Hematopoietic multipotent progenitor cell (in vitro differentiated cells): Measurements from ENCODE around the gene IGSF3. TPM values are rescaled to one million over a fixed set of nuclear protein-coding genes. Genes with fewer than 3 reads are reported as not detected.
A peak's percentile ranks its signal among the peaks of the same experiment; 100 is the strongest.

Source experiments
- DNase-seq, 3 donors: peaks; one replicate each; pipeline ENCODE4 v3.0.0-alpha.2; 2011 to 2015; ENCODE audit warnings: low read depth in 2 of 3, low spot score in 2 of 3
- total RNA-seq: library from RNA; depleted of rRNA; stranded (reverse); fragments of >200 nt; gene quantifications from one replicate; pipeline ENCODE4 v1.2.3, GENCODE V29; 2012

IGSF3 gene
- total RNA-seq = 0.27 TPM

DNA sequence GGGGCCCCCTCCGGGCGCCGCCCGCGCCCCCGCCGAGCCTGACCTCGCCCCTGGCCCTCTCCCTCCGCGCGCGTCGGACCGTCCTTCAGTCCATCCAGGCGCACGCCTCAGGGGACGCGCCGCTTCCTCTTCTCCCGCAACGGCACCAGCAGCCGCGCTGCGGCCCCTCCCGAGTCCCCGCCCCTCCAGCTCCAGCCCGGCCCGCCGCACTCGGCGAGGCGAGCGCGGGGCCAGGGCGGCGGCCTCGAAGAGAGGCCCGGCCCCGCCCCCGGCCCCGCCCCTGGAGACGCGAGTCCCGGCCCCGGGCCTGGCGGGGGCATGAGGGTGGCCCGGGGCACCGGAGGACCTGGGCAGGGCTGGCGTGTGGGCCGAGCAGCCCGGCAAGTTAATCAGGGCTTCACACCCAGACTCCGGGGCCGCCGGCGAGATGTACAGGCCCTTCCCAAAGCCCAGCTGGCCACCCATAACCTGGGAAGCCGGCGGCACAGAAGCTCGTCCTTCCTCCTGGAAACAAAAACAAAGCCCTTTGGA, at the start of gene IGSF3:
Gene IGSF3, minus strand, starts transcription at position 159 of the 531 bp plus-strand sequence. CDS start 1,407 bp downstream, outside the sequence.
- peak in 2 of 3 donors; percentile 48 to 49 for DNase-seq

GRCh38 chr1:116717318-116717717, 49.8 kb upstream of the IGSF3 start:
- no peak for DNase-seq

GRCh38 chr1:116716391-116716790, 48.9 kb upstream of the IGSF3 start:
- no peak for DNase-seq

GRCh38 chr1:116713474-116713873, 45.9 kb upstream of the IGSF3 start:
- no peak for DNase-seq

- DNase-seq = peak in 1 of 3 donors; percentile 7
These were observed 45.0 kb upstream of the IGSF3 start for GRCh38 chr1:116712510-116712909.

- DNase-seq = peak in 2 of 3 donors; percentile 7 to 12
These were observed 43.8 kb upstream of the IGSF3 start for GRCh38 chr1:116711263-116711840.

- no peak for DNase-seq
These were observed 43.1 kb upstream of the IGSF3 start for GRCh38 chr1:116710420-116711262.

DNA sequence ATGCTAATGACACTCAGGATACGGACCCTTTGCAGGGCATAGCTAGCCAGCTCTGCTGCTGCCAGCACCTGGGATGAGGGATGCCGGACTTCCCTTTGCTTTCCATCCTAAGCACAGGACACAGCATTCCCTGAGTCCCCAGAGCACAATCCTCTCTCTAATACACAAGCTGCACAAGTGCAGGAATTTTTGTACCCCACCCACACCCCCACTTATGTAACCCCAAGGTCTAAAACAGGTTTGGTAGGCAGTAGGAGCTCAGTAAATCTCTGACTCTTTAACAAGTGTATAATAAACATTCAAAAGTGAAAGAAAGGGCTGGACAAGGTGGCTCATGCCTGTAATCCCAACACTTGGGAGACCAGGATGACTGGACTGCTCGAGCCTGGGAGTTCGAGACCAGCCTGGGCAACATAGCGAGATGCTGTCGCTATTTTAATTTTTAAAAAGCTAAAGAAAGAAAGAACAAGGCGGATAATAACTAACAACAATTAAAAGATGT, 42.2 kb upstream of the IGSF3 start:
- no peak for DNase-seq

- DNase-seq = no peak
These were observed 40.8 kb upstream of the IGSF3 start for GRCh38 chr1:116708255-116708900.

GRCh38 chr1:116706841-116707240, 39.3 kb upstream of the IGSF3 start:
- no peak for DNase-seq

- no peak for DNase-seq
These were observed 38.6 kb upstream of the IGSF3 start for GRCh38 chr1:116706123-116706522.

- DNase-seq = no peak
These were observed 36.7 kb upstream of the IGSF3 start for GRCh38 chr1:116704278-116704677.

- DNase-seq = no peak
These were observed 32.1 kb upstream of the IGSF3 start for GRCh38 chr1:116699605-116700004.

DNA sequence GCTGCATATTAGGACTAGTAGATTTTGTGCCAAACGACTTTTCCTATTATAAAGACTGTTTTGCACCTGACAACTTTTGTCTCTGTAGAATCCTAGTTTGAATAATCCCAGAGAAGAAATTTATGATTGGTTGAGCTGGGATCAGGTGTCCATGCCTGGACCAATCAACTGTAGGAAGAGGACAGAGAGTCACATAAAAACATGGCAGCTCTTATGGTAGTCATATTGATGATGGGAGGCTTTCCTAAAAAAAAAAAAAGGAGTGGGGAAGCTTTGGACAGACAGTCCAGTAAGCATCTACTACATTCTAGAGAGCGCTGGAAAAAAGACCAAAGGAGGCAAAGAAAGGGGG, 30.7 kb upstream of the IGSF3 start:
- no peak for DNase-seq

DNA sequence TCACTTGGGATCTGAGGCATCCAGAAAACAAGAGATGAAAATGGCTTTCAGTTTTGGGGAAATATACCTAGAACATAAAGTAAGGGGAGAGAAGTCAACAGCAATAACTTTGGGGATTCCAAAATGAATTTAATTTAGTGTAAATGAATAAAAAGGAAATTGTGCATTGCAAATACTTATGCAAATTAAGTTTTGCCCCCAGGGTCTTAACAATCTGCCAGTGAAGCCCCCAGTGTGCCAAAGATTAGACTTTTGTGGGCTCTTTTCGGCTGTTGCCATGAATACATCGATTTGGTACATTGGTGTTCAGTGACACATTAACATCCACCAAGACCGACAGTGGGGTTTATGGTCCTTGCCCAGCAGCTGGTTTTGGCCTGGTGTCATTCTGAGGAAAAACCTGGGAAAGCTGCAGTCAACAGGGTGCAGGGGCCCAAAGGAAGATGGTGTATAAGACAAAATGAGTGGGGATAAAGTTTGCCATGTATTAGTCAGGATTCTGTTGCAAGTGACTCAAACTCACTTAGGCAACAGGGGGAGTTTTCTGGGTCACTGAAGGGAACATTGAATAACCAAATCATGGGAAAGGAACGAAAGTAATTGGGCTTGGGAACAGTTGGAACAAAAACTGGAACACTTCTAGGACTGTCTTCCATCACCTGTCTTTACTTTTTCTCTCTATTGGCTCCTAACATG, 30.2 kb upstream of the IGSF3 start:
- no peak for DNase-seq

DNA sequence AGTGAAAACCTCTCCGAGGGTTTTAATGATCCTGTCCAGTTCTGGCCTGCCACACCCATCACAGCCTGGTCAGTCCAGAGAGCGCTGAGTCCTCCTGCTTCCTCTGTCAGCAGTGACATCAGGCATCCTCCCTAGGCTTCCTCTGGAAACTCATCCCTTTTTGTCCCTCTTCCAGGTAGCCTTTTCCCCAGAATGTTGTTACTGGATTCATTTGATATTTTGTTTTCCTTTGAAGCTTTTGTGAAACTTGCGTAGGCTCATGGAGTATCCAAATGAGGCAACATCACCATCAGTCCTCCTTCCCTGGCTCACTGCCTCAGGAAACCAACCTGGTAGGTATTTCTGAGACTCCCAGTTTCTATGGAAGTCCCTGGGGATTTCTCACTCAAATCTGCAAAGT, 27.0 kb upstream of the IGSF3 start:
- no peak for DNase-seq

- DNase-seq = no peak
These were observed 26.4 kb upstream of the IGSF3 start for GRCh38 chr1:116693759-116694480.

DNA sequence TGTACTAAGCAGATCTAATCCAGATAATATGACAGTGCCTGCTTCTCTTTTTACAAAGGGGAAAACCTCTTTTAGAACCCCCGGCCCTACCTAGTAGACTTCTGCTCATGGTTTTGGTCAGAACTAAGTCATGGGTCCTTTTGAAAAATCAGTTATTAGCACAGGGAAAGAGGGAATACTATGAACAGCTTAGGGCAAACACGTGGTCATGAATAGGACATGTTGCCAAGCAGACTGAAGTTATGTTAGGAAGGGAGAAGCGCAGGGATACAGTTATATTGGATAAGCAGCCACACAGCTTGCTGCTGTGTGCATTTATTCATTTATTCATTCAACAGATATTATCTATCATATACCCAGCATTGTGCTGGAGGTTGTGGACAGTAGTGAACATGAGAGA, 25.3 kb upstream of the IGSF3 start:
- no peak for DNase-seq

DNA sequence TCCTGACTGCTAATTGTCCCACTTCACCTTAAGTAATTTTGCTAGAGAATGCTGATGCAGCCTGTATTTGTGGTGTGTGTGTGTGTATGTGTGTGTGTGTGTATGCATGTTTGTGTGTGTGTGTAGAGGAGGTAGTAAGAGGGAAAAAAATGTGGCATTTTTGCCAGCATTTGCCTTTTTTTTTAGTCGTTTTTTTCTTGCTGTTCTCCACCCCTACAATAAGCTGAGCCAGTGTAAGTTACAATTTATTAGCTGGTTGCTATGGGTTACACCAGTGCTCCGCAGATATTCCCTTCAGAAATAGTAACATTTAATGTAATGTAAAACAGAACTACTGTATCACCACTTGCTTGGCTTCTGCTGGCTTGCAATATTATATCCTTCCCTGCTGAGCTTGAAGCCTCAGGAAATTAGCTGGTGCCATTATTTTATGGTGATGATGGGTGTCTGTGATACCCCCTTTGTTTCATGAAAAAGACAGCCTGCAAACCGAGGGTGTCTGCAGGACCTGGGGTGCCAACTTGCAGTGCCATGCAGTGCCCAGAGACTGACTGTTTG, 23.4 kb upstream of the IGSF3 start:
- DNase-seq = no peak

DNA sequence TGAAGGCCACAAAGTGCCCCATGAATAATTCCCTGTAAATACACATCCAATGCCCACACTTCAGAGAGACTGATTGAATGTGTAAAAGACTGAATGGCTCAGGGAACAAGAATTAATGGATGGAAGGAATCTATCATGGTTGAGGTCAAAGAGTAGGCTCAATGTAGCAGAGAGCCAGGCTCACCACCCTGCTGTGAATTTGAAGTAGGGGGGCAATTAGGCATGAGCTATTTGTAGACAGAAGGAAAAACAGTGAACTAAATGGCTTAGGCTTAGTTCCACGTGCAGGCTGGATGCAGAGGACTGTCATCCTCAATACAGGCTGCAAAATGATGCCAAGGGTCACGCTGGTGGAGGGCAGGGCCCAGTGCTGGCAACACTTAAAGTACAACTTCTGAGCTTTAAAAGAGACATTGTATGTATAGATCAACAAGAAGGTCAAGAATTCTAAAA, 22.9 kb upstream of the IGSF3 start:
- no peak for DNase-seq
